Astrocyte of the spinal cord (primary cell): ENCODE measurements around the gene KRTAP3-3.

ENCODE experiments used
- DNase-seq: peaks from one replicate; pipeline ENCODE4 v3.0.0; 2011; ENCODE audit warnings: low read depth, low spot score
- H3K4me3 ChIP-seq: 2 replicates; pipeline ENCODE4 v1.5.1; 2011; ENCODE audit warnings: low read depth, mild to moderate bottlenecking, low read length, moderate library complexity
- CTCF ChIP-seq: IDR thresholded peaks from 2 replicates; pipeline ENCODE4 v1.5.1; 2012; ENCODE audit warnings: low read depth, mild to moderate bottlenecking, low read length, inconsistent platforms
- in situ Hi-C: cut with HindIII; loops from 2 replicates; pipeline ENCODE4 v1.10.0; 2017; ENCODE audit warnings: low sequenced_read_pairs

KRTAP3-3 gene

GRCh38 chr17:41024697-41025096 is 30.7 kb upstream of the KRTAP3-3 start:
- TF ChIP-seq CTCF, result no peak
- in situ Hi-C loops, result no loop called here
- no peak for DNase-seq
- H3K4me3 ChIP-seq, result no peak overlapping the region

DNA sequence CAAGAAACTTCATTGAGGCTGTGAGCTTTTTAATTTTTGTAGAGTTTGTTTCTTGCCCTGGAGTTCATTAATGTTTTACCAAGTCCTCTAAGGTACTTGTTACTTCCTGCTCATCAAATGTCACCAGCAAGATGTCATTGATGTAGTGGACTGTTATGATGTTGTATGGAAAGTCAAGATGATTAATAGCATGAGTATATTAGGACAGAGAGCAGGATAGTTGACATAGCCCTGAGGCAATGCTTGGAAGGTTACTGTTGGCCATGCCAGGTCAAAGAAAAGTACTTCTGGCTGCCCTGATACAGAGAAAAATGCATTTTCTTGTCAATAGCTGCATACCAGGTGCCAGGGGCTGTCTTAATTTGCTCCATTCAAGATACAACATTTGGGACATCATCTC is 26.4 kb upstream of the KRTAP3-3 start:
- H3K4me3 ChIP-seq, result no peak overlapping the region
- no peak for TF ChIP-seq CTCF
- no peak for DNase-seq
- in situ Hi-C loops, result no loop called here

DNA sequence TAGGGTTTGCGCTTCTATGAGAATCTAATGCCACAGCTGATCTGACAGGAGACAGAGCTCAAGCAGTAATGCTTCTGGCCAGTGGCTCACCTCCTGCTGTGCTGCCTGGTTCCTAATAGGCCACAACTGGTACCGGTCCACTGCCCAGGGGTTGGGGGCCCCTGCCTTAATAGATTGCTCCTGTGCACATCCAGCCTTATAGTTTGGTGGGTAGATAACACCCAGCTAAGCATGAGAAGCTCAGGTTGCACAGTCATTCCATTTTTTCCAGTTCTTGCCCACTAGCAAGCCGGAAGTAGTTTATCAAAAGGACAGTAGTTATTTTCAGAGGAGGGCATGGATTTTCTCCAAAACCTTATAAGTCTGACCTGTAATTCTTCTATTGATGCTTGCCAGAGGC is 25.5 kb upstream of the KRTAP3-3 start:
- TF ChIP-seq CTCF, result no peak
- no peak overlapping the region for H3K4me3 ChIP-seq
- DNase-seq, result no peak
- in situ Hi-C loops, result no loop called here

GRCh38 chr17:41018541-41018940 is 24.6 kb upstream of the KRTAP3-3 start:
- H3K4me3 ChIP-seq, result no peak overlapping the region
- no peak for DNase-seq
- in situ Hi-C loops, result no loop called here
- no peak for TF ChIP-seq CTCF

GRCh38 chr17:41016578-41017215 is 22.7 kb upstream of the KRTAP3-3 start:
- no peak for TF ChIP-seq CTCF
- H3K4me3 ChIP-seq, result no peak overlapping the region
- DNase-seq, result no peak
- in situ Hi-C loops, result no loop called here

GRCh38 chr17:41015454-41015853 is 21.5 kb upstream of the KRTAP3-3 start:
- no peak overlapping the region for H3K4me3 ChIP-seq
- TF ChIP-seq CTCF, result no peak
- in situ Hi-C loops, result no loop called here
- DNase-seq, result no peak

GRCh38 chr17:41013606-41014005 is 19.6 kb upstream of the KRTAP3-3 start:
- in situ Hi-C loops, result no loop called here
- DNase-seq, result no peak
- H3K4me3 ChIP-seq, result no peak overlapping the region
- TF ChIP-seq CTCF, result no peak
